B cell (primary cell): ENCODE measurements around the gene RNF152. TPM values are rescaled to one million over a fixed set of nuclear protein-coding genes. Genes with fewer than 3 reads are reported as not detected.

Experiments used
- ATAC-seq: fragments of 200-7000 bp; cut with Tn5 transposase; one replicate; pipeline ENCODE4 v1.10.0; 2021; ENCODE audit warnings: low read depth, mild to moderate bottlenecking, moderate number of reproducible peaks, moderate library complexity
- CTCF ChIA-PET: fragments of 350-600 bp; sonication (Branson Sonifier 250); formaldehyde crosslinking; loops from one replicate; lab custom pipeline; 2021; ENCODE audit warnings: antibody characterized with exemption, inconsistent platforms; lab: Charles Lee
- POLR2A ChIA-PET: fragments of 350-600 bp; sonication (Branson Sonifier 250); formaldehyde crosslinking; loops from one replicate; lab custom pipeline; 2021; ENCODE audit warnings: antibody characterized with exemption; lab: Charles Lee
- DNase-seq: peaks from one replicate; pipeline ENCODE4 v3.0.0; 2013
- H2AFZ ChIP-seq: 2 replicates; pipeline ENCODE4 v1.6.1; 2012; ENCODE audit warnings: mild to moderate bottlenecking, low read depth, low read length; ENCODE audit not compliant: insufficient read depth, poor library complexity, severe bottlenecking
- H3K27ac ChIP-seq, 2 donors: 1 replicate in 1 of 2; 2 replicates in 1 of 2; pipeline ENCODE4 v1.5.1; 2012 to 2013; ENCODE audit warnings: low read length in 2 of 2, mild to moderate bottlenecking in 2 of 2, moderate library complexity in 1 of 2
- H3K27me3 ChIP-seq, 4 experiments: fragments of 200-600 bp in 1 of 4; sonication (generic) in 1 of 4; replicated peaks in 1 of 4; 1 replicate in 2 of 4; 2 replicates in 2 of 4; pipeline versions ENCODE4 v1.6.1 to v1.7.0; 2013 to 2016; ENCODE audit warnings: low read length in 3 of 4, mild to moderate bottlenecking in 2 of 4, mixed read lengths in 1 of 4, moderate library complexity in 1 of 4; ENCODE audit not compliant: insufficient read depth in 4 of 4, control insufficient read depth in 3 of 4; ENCODE audit errors: control extremely low read depth in 1 of 4
- H3K36me3 ChIP-seq, 2 experiments: replicated peaks in 1 of 2; 1 replicate in 1 of 2; 2 replicates in 1 of 2; pipeline versions ENCODE4 v1.6.1 to v1.7.1; 2013; ENCODE audit warnings: low read length in 1 of 2; ENCODE audit not compliant: insufficient read depth in 2 of 2, control insufficient read depth in 1 of 2; ENCODE audit errors: control extremely low read depth in 1 of 2, extremely low read depth in 1 of 2
- H3K4me1 ChIP-seq, 2 donors: fragments of 200-600 bp in 1 of 2; sonication (generic) in 1 of 2; 1 replicate in 1 of 2; 2 replicates in 1 of 2; pipeline versions ENCODE4 v1.5.1 to v1.6.1; 2013 to 2017; ENCODE audit warnings: low read length in 2 of 2; ENCODE audit not compliant: control insufficient read depth in 2 of 2, insufficient read depth in 2 of 2
- H3K4me2 ChIP-seq: replicated peaks from 2 replicates; pipeline ENCODE3; 2012; ENCODE audit warnings: mild to moderate bottlenecking, low read depth, low read length; ENCODE audit not compliant: poor library complexity, severe bottlenecking
- H3K4me3 ChIP-seq, 5 experiments: fragments of 200-600 bp in 1 of 5; sonication (generic) in 1 of 5; 1 replicate in 3 of 5; 2 replicates in 2 of 5; pipeline versions ENCODE4 v1.5.1 to v1.7.0; 2011 to 2016; ENCODE audit warnings: low read length in 4 of 5, mild to moderate bottlenecking in 4 of 5, low read depth in 2 of 5, control low read depth in 1 of 5, moderate library complexity in 1 of 5; ENCODE audit not compliant: insufficient read depth in 1 of 5; ENCODE audit errors: control extremely low read depth in 1 of 5, extremely low read depth in 1 of 5
- H3K79me2 ChIP-seq: fragments of 200-600 bp; sonication (generic); one replicate; pipeline ENCODE4 v1.6.0; 2016; ENCODE audit warnings: low read length; ENCODE audit not compliant: control insufficient read depth, insufficient read depth
- H3K9ac ChIP-seq: fragments of 200-600 bp; sonication (generic); 2 replicates; pipeline ENCODE4 v1.6.1; 2017; ENCODE audit warnings: mild to moderate bottlenecking, low read length, moderate library complexity
- H3K9me3 ChIP-seq, 3 donors: one replicate each; pipeline versions ENCODE4 v1.6.1 to v1.7.1; 2013; ENCODE audit warnings: low read length in 2 of 3; ENCODE audit not compliant: control insufficient read depth in 2 of 3, insufficient read depth in 1 of 3; ENCODE audit errors: control extremely low read depth in 1 of 3
- H4K20me1 ChIP-seq: 2 replicates; pipeline ENCODE4 v1.6.0; 2012; ENCODE audit warnings: mild to moderate bottlenecking, low read length; ENCODE audit not compliant: insufficient read depth, control insufficient read depth, poor library complexity, severe bottlenecking
- H3K27ac Mint-ChIP-seq: one replicate; pipeline ENCODE4 v1.8.0; 2021; ENCODE audit warnings: mixed read lengths
- H3K27me3 Mint-ChIP-seq: one replicate; pipeline ENCODE4 v1.8.0; 2021; ENCODE audit warnings: mixed read lengths
- H3K4me1 Mint-ChIP-seq: one replicate; pipeline ENCODE4 v1.8.0; 2021; ENCODE audit warnings: mixed read lengths
- H3K4me3 Mint-ChIP-seq: one replicate; pipeline ENCODE4 v1.8.0; 2021; ENCODE audit warnings: mixed read lengths
- H3K9me3 Mint-ChIP-seq: one replicate; pipeline ENCODE4 v1.8.0; 2022; ENCODE audit warnings: mixed read lengths; ENCODE audit not compliant: insufficient read depth
- EZH2 ChIP-seq: IDR thresholded peaks from 2 replicates; pipeline ENCODE4 v1.6.1; 2012; ENCODE audit warnings: borderline replicate concordance, low read depth, mild to moderate bottlenecking, moderate library complexity, low read length; ENCODE audit not compliant: insufficient read depth, poor library complexity, severe bottlenecking
- WGBS: methylation state at CpG from one replicate; pipeline ENCODE4 v1.1.5; 2013; ENCODE audit warnings: missing lambda C conversion rate; ENCODE audit not compliant: insufficient coverage; 5-methylcytosine and 5-hydroxymethylcytosine counted together
- intact Hi-C: fragments of 100-400 bp; cut with micrococcal nuclease; formaldehyde crosslinking; loops from one replicate; pipeline ENCODE4 v1.10.0; 2022
- polyA plus RNA-seq: library from polyadenylated mRNA; depleted of rRNA; stranded (reverse); fragments of >200 nt; gene quantifications from 2 replicates; pipeline ENCODE4 v1.2.3, GENCODE V29; 2012
- total RNA-seq, 2 donors: library from RNA; stranded (reverse); fragments of 120-200 nt in 1 of 2; gene quantifications; 1 replicate in 1 of 2; 2 replicates in 1 of 2; pipeline versions ENCODE4 v1.2.3 to v1.2.4, GENCODE V29; 2013 to 2022
- TF ChIP-seq, protein P1 (sequence below): fragments of 200-600 bp; IDR thresholded peaks from one replicate; pipeline ENCODE4 v1.8.0; 2022; ENCODE audit warnings: antibody characterized with exemption, mild to moderate bottlenecking

Gene RNF152
- total and polyA plus RNA-seq, 2 donors (not counting 1 experiment from before 2014, with no cell fraction given): 0.49 TPM; not detected in 1

DNA sequence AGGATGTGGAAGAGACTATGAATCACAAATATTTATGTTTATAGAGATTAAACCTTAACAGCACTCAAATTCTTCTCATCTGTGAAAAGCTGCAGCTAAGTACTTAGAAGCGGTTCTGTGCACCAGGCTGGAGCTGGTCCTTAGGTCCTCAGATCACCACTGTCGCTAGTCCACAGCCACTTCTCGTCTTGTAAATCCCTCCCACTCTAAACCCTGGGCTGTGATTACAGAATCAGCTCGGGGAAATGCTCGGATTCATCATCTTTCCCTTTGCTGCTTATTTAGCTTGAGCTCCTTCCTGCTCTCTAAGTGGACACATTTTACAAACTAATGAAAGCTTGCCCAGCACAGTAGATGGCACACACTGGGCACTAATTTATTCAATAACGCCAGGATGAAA is 61.7 kb downstream of the RNF152 start:
- intact Hi-C loops: no loop called here
- POLR2A ChIA-PET: no interaction called here
- CTCF ChIA-PET: no interaction called here

DNA sequence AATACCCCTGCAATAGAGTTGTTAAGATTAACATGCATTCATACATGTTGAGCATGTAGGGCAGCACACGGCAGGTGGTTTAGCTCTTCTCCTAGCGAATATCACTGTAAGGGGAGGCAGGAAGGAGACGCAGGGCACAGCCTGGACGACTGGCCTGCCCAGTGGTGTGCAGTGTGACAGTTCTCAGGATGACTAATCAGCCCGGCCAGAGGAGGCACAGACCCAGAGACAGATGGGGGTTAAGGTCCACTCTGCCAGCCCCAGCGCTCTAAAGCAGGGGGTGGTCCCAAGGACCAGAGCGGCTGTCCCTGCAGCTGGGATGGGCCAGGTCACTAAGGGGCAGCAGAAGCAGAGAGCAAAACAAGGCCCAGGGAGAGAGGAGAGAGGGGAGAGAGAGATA is 63.7 kb downstream of the RNF152 start:
- H3K27ac Mint-ChIP-seq: no peak overlapping the region
- no peak for ATAC-seq
- Histone ChIP-seq H3K27me3 (peaks cover 0 to 10% (median 2%) of the 10 kb centered on the region in 4 experiments), H3K36me3 (no peaks in the 10 kb centered on the region), H4K20me1 (no peaks in the 10 kb centered on the region), H3K4me3 (no peak overlapping the region), H3K4me2 (no peak overlapping the region), H2AFZ (no peak overlapping the region), H3K27ac (no peak overlapping the region), H3K9ac (no peak overlapping the region), H3K9me3 (no peaks in the 10 kb centered on the region), H3K79me2 (no peaks in the 10 kb centered on the region), H3K4me1 (peaks cover 8 to 13% of the 10 kb centered on the region in 2 donors)
- no peaks in the 10 kb centered on the region for H3K9me3 Mint-ChIP-seq
- H3K4me3 Mint-ChIP-seq: no peak overlapping the region
- no peak for DNase-seq
- CTCF ChIA-PET: no interaction called here
- intact Hi-C loops: no loop called here
- H3K27me3 Mint-ChIP-seq: peaks cover 33% of the 10 kb centered on the region
- H3K4me1 Mint-ChIP-seq: peaks cover 14% of the 10 kb centered on the region
- 85% methylated on average over 7 of the region's 7 CpGs for WGBS
- TF ChIP-seq EZH2: no peak
- TF ChIP-seq, protein P1, sequence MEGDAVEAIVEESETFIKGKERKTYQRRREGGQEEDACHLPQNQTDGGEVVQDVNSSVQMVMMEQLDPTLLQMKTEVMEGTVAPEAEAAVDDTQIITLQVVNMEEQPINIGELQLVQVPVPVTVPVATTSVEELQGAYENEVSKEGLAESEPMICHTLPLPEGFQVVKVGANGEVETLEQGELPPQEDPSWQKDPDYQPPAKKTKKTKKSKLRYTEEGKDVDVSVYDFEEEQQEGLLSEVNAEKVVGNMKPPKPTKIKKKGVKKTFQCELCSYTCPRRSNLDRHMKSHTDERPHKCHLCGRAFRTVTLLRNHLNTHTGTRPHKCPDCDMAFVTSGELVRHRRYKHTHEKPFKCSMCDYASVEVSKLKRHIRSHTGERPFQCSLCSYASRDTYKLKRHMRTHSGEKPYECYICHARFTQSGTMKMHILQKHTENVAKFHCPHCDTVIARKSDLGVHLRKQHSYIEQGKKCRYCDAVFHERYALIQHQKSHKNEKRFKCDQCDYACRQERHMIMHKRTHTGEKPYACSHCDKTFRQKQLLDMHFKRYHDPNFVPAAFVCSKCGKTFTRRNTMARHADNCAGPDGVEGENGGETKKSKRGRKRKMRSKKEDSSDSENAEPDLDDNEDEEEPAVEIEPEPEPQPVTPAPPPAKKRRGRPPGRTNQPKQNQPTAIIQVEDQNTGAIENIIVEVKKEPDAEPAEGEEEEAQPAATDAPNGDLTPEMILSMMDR: no peak
- POLR2A ChIA-PET: no interaction called here

More for the DNA sequence above, 61.7 kb downstream of the RNF152 start:
- ATAC-seq: no peak
- H3K9me3 ChIP-seq: no peaks in the 10 kb centered on the region
- no peaks in the 10 kb centered on the region for H3K9me3 Mint-ChIP-seq
- H3K79me2 ChIP-seq: no peaks in the 10 kb centered on the region
- no peak overlapping the region for H3K27ac ChIP-seq
- H3K36me3 ChIP-seq: no peaks in the 10 kb centered on the region
- no peak overlapping the region for H3K4me3 ChIP-seq
- H3K9ac ChIP-seq: no peak overlapping the region
- DNase-seq: no peak
- TF ChIP-seq, protein P1: no peak
- no peak for TF ChIP-seq EZH2
- H4K20me1 ChIP-seq: no peaks in the 10 kb centered on the region
- 80% methylated on average over 5 of the region's 6 CpGs for WGBS
- H3K4me2 ChIP-seq: no peak overlapping the region
- H2AFZ ChIP-seq: no peak overlapping the region
- H3K4me1 ChIP-seq: peaks cover 8 to 14% of the 10 kb centered on the region in 2 donors
- H3K4me3 Mint-ChIP-seq: no peak overlapping the region
- H3K4me1 Mint-ChIP-seq: peaks cover 16% of the 10 kb centered on the region
- peaks cover 47% of the 10 kb centered on the region for H3K27me3 Mint-ChIP-seq
- H3K27ac Mint-ChIP-seq: no peak overlapping the region
- H3K27me3 ChIP-seq: peaks cover 0 to 15% (median 8%) of the 10 kb centered on the region in 4 experiments
